Measurements from ENCODE around the gene TMEM106C.

- TF ChIP-seq, protein P1, sequence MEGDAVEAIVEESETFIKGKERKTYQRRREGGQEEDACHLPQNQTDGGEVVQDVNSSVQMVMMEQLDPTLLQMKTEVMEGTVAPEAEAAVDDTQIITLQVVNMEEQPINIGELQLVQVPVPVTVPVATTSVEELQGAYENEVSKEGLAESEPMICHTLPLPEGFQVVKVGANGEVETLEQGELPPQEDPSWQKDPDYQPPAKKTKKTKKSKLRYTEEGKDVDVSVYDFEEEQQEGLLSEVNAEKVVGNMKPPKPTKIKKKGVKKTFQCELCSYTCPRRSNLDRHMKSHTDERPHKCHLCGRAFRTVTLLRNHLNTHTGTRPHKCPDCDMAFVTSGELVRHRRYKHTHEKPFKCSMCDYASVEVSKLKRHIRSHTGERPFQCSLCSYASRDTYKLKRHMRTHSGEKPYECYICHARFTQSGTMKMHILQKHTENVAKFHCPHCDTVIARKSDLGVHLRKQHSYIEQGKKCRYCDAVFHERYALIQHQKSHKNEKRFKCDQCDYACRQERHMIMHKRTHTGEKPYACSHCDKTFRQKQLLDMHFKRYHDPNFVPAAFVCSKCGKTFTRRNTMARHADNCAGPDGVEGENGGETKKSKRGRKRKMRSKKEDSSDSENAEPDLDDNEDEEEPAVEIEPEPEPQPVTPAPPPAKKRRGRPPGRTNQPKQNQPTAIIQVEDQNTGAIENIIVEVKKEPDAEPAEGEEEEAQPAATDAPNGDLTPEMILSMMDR (conservative IDR thresholded peaks at IDR 0.05) = no peak
- no peak for TF ChIP-seq EZH2 (IDR thresholded peaks at IDR 0.05; ENCODE audit: low read depth)
These were observed 20.7 kb upstream of the TMEM106C start for GRCh38 chr12:47942614-47943225.
